Astrocyte (in vitro differentiated cells and primary cell): ENCODE data around the gene HS6ST3.

Source experiments
- EZH2 ChIP-seq: IDR thresholded peaks from 2 replicates; pipeline ENCODE4 v1.6.1; 2012; ENCODE audit warnings: mild to moderate bottlenecking, low read length, inconsistent platforms; ENCODE audit not compliant: insufficient read depth
- TF ChIP-seq, protein P1 (sequence below): IDR thresholded peaks from 2 replicates; pipeline ENCODE4 v1.5.1; 2011; ENCODE audit warnings: low read depth, mild to moderate bottlenecking, inconsistent platforms, low read length, moderate library complexity; ENCODE audit not compliant: insufficient read depth

GRCh38 chr13:96652506-96652905 is 562.6 kb downstream of the HS6ST3 start:
- TF ChIP-seq, protein P1, sequence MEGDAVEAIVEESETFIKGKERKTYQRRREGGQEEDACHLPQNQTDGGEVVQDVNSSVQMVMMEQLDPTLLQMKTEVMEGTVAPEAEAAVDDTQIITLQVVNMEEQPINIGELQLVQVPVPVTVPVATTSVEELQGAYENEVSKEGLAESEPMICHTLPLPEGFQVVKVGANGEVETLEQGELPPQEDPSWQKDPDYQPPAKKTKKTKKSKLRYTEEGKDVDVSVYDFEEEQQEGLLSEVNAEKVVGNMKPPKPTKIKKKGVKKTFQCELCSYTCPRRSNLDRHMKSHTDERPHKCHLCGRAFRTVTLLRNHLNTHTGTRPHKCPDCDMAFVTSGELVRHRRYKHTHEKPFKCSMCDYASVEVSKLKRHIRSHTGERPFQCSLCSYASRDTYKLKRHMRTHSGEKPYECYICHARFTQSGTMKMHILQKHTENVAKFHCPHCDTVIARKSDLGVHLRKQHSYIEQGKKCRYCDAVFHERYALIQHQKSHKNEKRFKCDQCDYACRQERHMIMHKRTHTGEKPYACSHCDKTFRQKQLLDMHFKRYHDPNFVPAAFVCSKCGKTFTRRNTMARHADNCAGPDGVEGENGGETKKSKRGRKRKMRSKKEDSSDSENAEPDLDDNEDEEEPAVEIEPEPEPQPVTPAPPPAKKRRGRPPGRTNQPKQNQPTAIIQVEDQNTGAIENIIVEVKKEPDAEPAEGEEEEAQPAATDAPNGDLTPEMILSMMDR = no peak
- TF ChIP-seq EZH2 = no peak
